Right lobe of liver (tissue), 6 donors: ENCODE measurements around the gene GRM2. TPM values are rescaled to one million over a fixed set of nuclear protein-coding genes. Genes with fewer than 3 reads are reported as not detected.

Source experiments
- ATAC-seq, 4 donors: fragments of 200-7000 bp; cut with Tn5 transposase; one replicate each; pipeline ENCODE4 v1.9.1; 2020; ENCODE audit warnings: mild to moderate bottlenecking in 4 of 4, moderate library complexity in 4 of 4
- DNase-seq, 3 donors: peaks; one replicate each; pipeline ENCODE4 v3.0.0-alpha.2; 2020
- H3K27ac ChIP-seq, 3 donors: fragments of 200-600 bp; one replicate each; pipeline ENCODE4 v1.8.0; 2022
- H3K27me3 ChIP-seq, 2 donors: fragments of 200-600 bp; one replicate each; pipeline ENCODE4 v1.8.0; 2022
- H3K36me3 ChIP-seq, 4 donors: fragments of 200-600 bp; sonication (generic) in 1 of 4; one replicate each; pipeline versions ENCODE4 v1.5.1 to v1.8.0; 2017 to 2022; ENCODE audit warnings: control low read depth in 1 of 4
- H3K4me1 ChIP-seq, 4 donors: fragments of 200-600 bp; sonication (generic) in 1 of 4; one replicate each; pipeline versions ENCODE4 v1.5.1 to v1.8.0; 2017 to 2022; ENCODE audit warnings: control low read depth in 1 of 4
- H3K4me3 ChIP-seq, 3 donors: fragments of 200-600 bp; one replicate each; pipeline ENCODE4 v1.8.0; 2022
- H3K9me3 ChIP-seq, 4 donors: fragments of 200-600 bp; sonication (generic) in 1 of 4; one replicate each; pipeline versions ENCODE4 v1.5.1 to v1.8.0; 2017 to 2022; ENCODE audit warnings: control low read depth in 1 of 4
- CTCF ChIP-seq, 4 donors: fragments of 200-600 bp in 3 of 4; fragments of 450-650 bp in 1 of 4; IDR thresholded peaks; one replicate each; pipeline versions ENCODE4 v1.5.1 to v1.8.0; 2016 to 2022; ENCODE audit warnings: antibody characterized with exemption in 4 of 4, mild to moderate bottlenecking in 2 of 4
- POLR2A ChIP-seq: fragments of 450-650 bp; IDR thresholded peaks from one replicate; pipeline ENCODE4 v1.6.1; 2017; ENCODE audit warnings: antibody characterized with exemption, mild to moderate bottlenecking
- WGBS: methylation state at CpG from one replicate; pipeline ENCODE4 v1.1.6; 2018; ENCODE audit warnings: low coverage, low lambda C conversion rate; ENCODE audit not compliant: insufficient coverage; ENCODE audit errors: missing lambda C conversion rate; 5-methylcytosine and 5-hydroxymethylcytosine counted together
- intact Hi-C, 2 donors: fragments of 100-400 bp; cut with DNase I; formaldehyde crosslinking; loops; one replicate each; pipeline versions ENCODE4 v1.11.2 to v1.14.1; 2022
- total RNA-seq, 6 experiments: library from RNA; depleted of rRNA in 2 of 6; stranded (reverse); fragments of >200 nt in 2 of 6; fragmentation: NEBNext Ultra II Directional in 3 of 6; extraction: Animal tissue kit (Norgen Biotek cat#: 25700) in 3 of 6; gene quantifications; one replicate each; pipeline versions ENCODE4 v1.1.0 to v1.2.4, GENCODE V29; 2016 to 2023
- donor health status: DM: no; HTN: yes; CAD: no.
- donor health status: DM: no; HTN: no; CAD: no.
- donor health status: DM: no; HTN: no; CAD: no.
- donor health status: DM: no; HTN: yes; CAD: no.
- donor health status: DM: no; HTN: yes; CAD: no.

Gene GRM2
- total RNA-seq, 6 experiments from 2014 or later, result 1.2 TPM; not detected in 5

- WGBS, result 13% methylated on average over 11 of the region's 40 CpGs
- Histone ChIP-seq H3K36me3 (peaks cover 0 to 6% (median 0%) of the 10 kb centered on the region in 4 donors), H3K27me3 (no peaks in the 10 kb centered on the region), H3K4me1 (peaks cover 0 to 44% (median 10%) of the 10 kb centered on the region in 4 donors), H3K27ac (peak overlapping the region; percentile 70 to 88 (median 82)), H3K9me3 (no peaks in the 10 kb centered on the region), H3K4me3 (peak overlapping the region; percentile 70 to 95 (median 94))
- ATAC-seq, result peak; percentile 42 to 55 (median 50)
- DNase-seq, result peak; percentile 73 to 80 (median 75)
- intact Hi-C loops, result loop anchor here in 1 of 2 donors (5.0 kb wide), 1 partner anchor 170 kb away; the partner anchor contains the start of gene DCAF1
- TF ChIP-seq POLR2A (no peak), CTCF (IDR thresholded peaks at IDR 0.05) (no peak)
These were observed 35.0 kb upstream of the GRM2 start for GRCh38 chr3:51671734-51672475.

- 56% methylated on average over 3 of the region's 4 CpGs for WGBS
- ATAC-seq, result no peak
- DNase-seq, result peak in 1 of 3 donors; percentile 40
- Histone ChIP-seq H3K9me3 (no peaks in the 10 kb centered on the region), H3K27me3 (no peaks in the 10 kb centered on the region), H3K4me1 (peaks cover 0 to 44% (median 10%) of the 10 kb centered on the region in 4 donors), H3K27ac (peak overlapping the region in 1 of 3 donors; percentile 31), H3K36me3 (peaks cover 0 to 6% (median 0%) of the 10 kb centered on the region in 4 donors), H3K4me3 (no peak overlapping the region)
- no peak for TF ChIP-seq POLR2A
- TF ChIP-seq CTCF (IDR thresholded peaks at IDR 0.05), result no peak
- intact Hi-C loops, result loop anchor here in 1 of 2 donors (5.0 kb wide), 1 partner anchor 171 kb away; the partner anchor contains the start of gene DCAF1
These were observed 33.6 kb upstream of the GRM2 start for GRCh38 chr3:51673181-51673801.

GRCh38 chr3:51673802-51674654 is 32.8 kb upstream of the GRM2 start:
- Histone ChIP-seq H3K27me3 (no peaks in the 10 kb centered on the region), H3K4me1 (peaks cover 0 to 41% (median 10%) of the 10 kb centered on the region in 4 donors), H3K27ac (peak overlapping the region in 1 of 3 donors; percentile 31), H3K36me3 (peaks cover 0 to 6% (median 0%) of the 10 kb centered on the region in 4 donors), H3K9me3 (no peaks in the 10 kb centered on the region), H3K4me3 (no peak overlapping the region)
- ATAC-seq (no peak), DNase-seq (peak in 2 of 3 donors; percentile 42 to 44)
- 83% methylated on average over 3 of the region's 14 CpGs for whole genome bisulfite sequencing
- TF ChIP-seq CTCF (IDR thresholded peaks at IDR 0.05) (no peak), POLR2A (no peak)
- intact Hi-C loops, result loop anchor here in 1 of 2 donors (5.0 kb wide), 1 partner anchor 172 kb away; the partner anchor contains the start of gene DCAF1

- Histone ChIP-seq H3K9me3 (no peaks in the 10 kb centered on the region), H3K4me3 (no peak overlapping the region), H3K27me3 (no peaks in the 10 kb centered on the region), H3K4me1 (peaks cover 0 to 29% (median 10%) of the 10 kb centered on the region in 4 donors), H3K36me3 (peaks cover 0 to 6% (median 0%) of the 10 kb centered on the region in 4 donors), H3K27ac (no peak overlapping the region)
- ATAC-seq, result no peak
- DNase-seq, result no peak
- no CpG with 5 or more reads among the region's 2 CpGs for WGBS
- TF ChIP-seq POLR2A (no peak), CTCF (IDR thresholded peaks at IDR 0.05) (no peak)
- intact Hi-C loops, result no loop called here
These were observed 31.7 kb upstream of the GRM2 start for GRCh38 chr3:51675201-51675611.
